Prostate gland (tissue), 2 donors: ENCODE results near the gene PHACTR2. TPM values are rescaled to one million over a fixed set of nuclear protein-coding genes. Genes with fewer than 3 reads are reported as not detected.
"Not testable (repeated sequence)": the region's sequence is repeated elsewhere in the genome, so short reads cannot be mapped to it uniquely, and the experiment has no call there.

Experiments
- DNase-seq: peaks from one replicate; pipeline ENCODE4 v3.0.0-alpha.2; 2019; ENCODE audit warnings: low spot score
- H3K27ac ChIP-seq, 2 donors: fragments of 200-600 bp; sonication (generic); 2 replicates each; pipeline ENCODE4 v1.5.1; 2017 to 2019
- H3K27me3 ChIP-seq: fragments of 200-600 bp; sonication (generic); replicated peaks from 2 replicates; pipeline ENCODE4 v1.5.1; 2019; ENCODE audit not compliant: insufficient read depth
- H3K36me3 ChIP-seq, 2 donors: fragments of 200-600 bp; sonication (generic); 1 replicate in 1 of 2; 2 replicates in 1 of 2; pipeline versions ENCODE4 v1.5.1 to v1.8.1; 2017 to 2019
- H3K4me1 ChIP-seq: fragments of 200-600 bp; sonication (generic); replicated peaks from 2 replicates; pipeline ENCODE4 v1.5.1; 2019
- H3K4me3 ChIP-seq, 2 donors: fragments of 200-600 bp; sonication (generic); 2 replicates each; pipeline ENCODE4 v1.5.1; 2017 to 2019
- H3K9me3 ChIP-seq: fragments of 200-600 bp; sonication (generic); 2 replicates; pipeline ENCODE4 v1.5.1; 2017
- CTCF ChIP-seq, 4 experiments: fragments of 200-600 bp in 2 of 4; fragments of 450-650 bp in 2 of 4; sonication (generic) in 2 of 4; IDR thresholded peaks; 1 replicate in 3 of 4; 2 replicates in 1 of 4; pipeline ENCODE4 v1.5.1; 2016 to 2019; ENCODE audit warnings: antibody characterized with exemption in 4 of 4, mild to moderate bottlenecking in 2 of 4, moderate library complexity in 2 of 4
- POLR2A ChIP-seq: fragments of 450-650 bp; IDR thresholded peaks from one replicate; pipeline ENCODE4 v1.6.1; 2016; ENCODE audit warnings: antibody characterized with exemption, mild to moderate bottlenecking
- POLR2AphosphoS5 ChIP-seq: sonication (generic); formaldehyde crosslinking; IDR thresholded peaks from one replicate; pipeline ENCODE4 v1.6.1; 2017; ENCODE audit warnings: antibody characterized with exemption
- WGBS: methylation state at CpG from one replicate; pipeline ENCODE4 v1.1.5; 2018; 5-methylcytosine and 5-hydroxymethylcytosine counted together
- intact Hi-C: fragments of 100-400 bp; cut with DNase I; formaldehyde crosslinking; loops from one replicate; pipeline ENCODE4 v1.14.2; 2022
- total RNA-seq, 2 donors: library from RNA; depleted of rRNA; stranded (reverse); fragments of >200 nt; gene quantifications; one replicate each; pipeline ENCODE4 v1.1.0, GENCODE V29; 2016

Gene PHACTR2
- total RNA-seq, 2 donors from 2014 or later = 41.4 to 108 TPM

GRCh38 chr6:143637691-143638090, 40.1 kb upstream of the PHACTR2 start:
- Histone ChIP-seq H3K9me3 (no peaks in the 10 kb centered on the region), H3K27me3 (no peaks in the 10 kb centered on the region), H3K4me1 (no peaks in the 10 kb centered on the region), H3K27ac (no peak overlapping the region), H3K4me3 (no peak overlapping the region), H3K36me3 (no peaks in the 10 kb centered on the region)
- 85% methylated on average over 3 of the region's 3 CpGs for WGBS
- TF ChIP-seq POLR2AphosphoS5 (no peak), CTCF (IDR thresholded peaks at IDR 0.05) (no peak), POLR2A (no peak)
- DNase-seq = no peak
- intact Hi-C loops = no loop called here

GRCh38 chr6:143642403-143642802, 35.4 kb upstream of the PHACTR2 start:
- 51% methylated on average over 2 of the region's 2 CpGs for WGBS
- Histone ChIP-seq H3K4me1 (no peaks in the 10 kb centered on the region), H3K36me3 (no peaks in the 10 kb centered on the region), H3K4me3 (no peak overlapping the region), H3K27me3 (no peaks in the 10 kb centered on the region), H3K9me3 (no peaks in the 10 kb centered on the region), H3K27ac (peak overlapping the region in 1 of 2 donors; percentile 54)
- intact Hi-C loops = no loop called here
- DNase-seq = no peak
- TF ChIP-seq CTCF (IDR thresholded peaks at IDR 0.05) (no peak), POLR2A (no peak), POLR2AphosphoS5 (peak; percentile 60)

GRCh38 chr6:143647191-143647590, 30.6 kb upstream of the PHACTR2 start:
- Histone ChIP-seq H3K4me1 (no peaks in the 10 kb centered on the region), H3K27me3 (no peaks in the 10 kb centered on the region), H3K4me3 (no peak overlapping the region), H3K27ac (no peak overlapping the region), H3K9me3 (no peaks in the 10 kb centered on the region), H3K36me3 (no peaks in the 10 kb centered on the region)
- no peak for DNase-seq
- 70% methylated on average over 3 of the region's 3 CpGs for WGBS
- intact Hi-C loops = no loop called here
- TF ChIP-seq POLR2AphosphoS5 (no peak), CTCF (IDR thresholded peaks at IDR 0.05) (no peak), POLR2A (no peak)

- TF ChIP-seq POLR2AphosphoS5 (no peak), POLR2A (no peak), CTCF (IDR thresholded peaks at IDR 0.05) (no peak)
- Histone ChIP-seq H3K4me1 (no peaks in the 10 kb centered on the region), H3K36me3 (no peaks in the 10 kb centered on the region), H3K4me3 (no peak overlapping the region), H3K27me3 (no peaks in the 10 kb centered on the region), H3K9me3 (no peaks in the 10 kb centered on the region), H3K27ac (no peak overlapping the region)
- WGBS = 97% methylated on average over 6 of the region's 6 CpGs
- no peak for DNase-seq
- intact Hi-C loops = no loop called here
Measured at GRCh38 chr6:143647732-143648131, 30.0 kb upstream of the PHACTR2 start.

GRCh38 chr6:143649319-143649718, 28.4 kb upstream of the PHACTR2 start:
- H3K9me3 ChIP-seq, H3K27me3 ChIP-seq, H3K4me1 ChIP-seq, intact Hi-C loops, H3K27ac ChIP-seq, DNase-seq, H3K36me3 ChIP-seq, H3K4me3 ChIP-seq: not testable (repeated sequence)
- WGBS = 100% methylated on average over 1 of the region's 1 CpG

- DNase-seq = not testable (repeated sequence)
- WGBS = 97% methylated on average over 4 of the region's 4 CpGs
Measured at GRCh38 chr6:143651328-143651727, 26.4 kb upstream of the PHACTR2 start.

More at GRCh38 chr6:143651328-143651727, 26.4 kb upstream of the PHACTR2 start:
- H3K9me3 ChIP-seq, intact Hi-C loops, H3K4me3 ChIP-seq, H3K27ac ChIP-seq, H3K27me3 ChIP-seq, H3K4me1 ChIP-seq, H3K36me3 ChIP-seq: not testable (repeated sequence)
